Right renal pelvis (tissue), 4 donors: ENCODE data around the gene LARP1. TPM values are rescaled to one million over a fixed set of nuclear protein-coding genes. Genes with fewer than 3 reads are reported as not detected.
A peak's percentile ranks its signal among the peaks of the same experiment; 100 is the strongest.
"Not testable (repeated sequence)": the region's sequence is repeated elsewhere in the genome, so short reads cannot be mapped to it uniquely, and the experiment has no call there.

Experiments
- DNase-seq, 4 donors: peaks; one replicate each; pipeline ENCODE4 v3.0.0-alpha.2; 2013; ENCODE audit warnings: low read depth in 4 of 4, low spot score in 3 of 4, missing footprints in 1 of 4
- polyA plus RNA-seq, 4 donors: library from polyadenylated mRNA; unstranded; fragments of 120-200 nt; gene quantifications; one replicate each; pipeline ENCODE4 v1.2.1, GENCODE V29; 2013; ENCODE audit not compliant: insufficient read length in 4 of 4

LARP1 gene
- polyA plus RNA-seq, 4 donors = 130 to 147 (median 138) TPM

GRCh38 chr5:154734370-154735248, 20.6 kb upstream of the LARP1 start:
- no peak for DNase-seq

- not testable (repeated sequence) for DNase-seq
Measured at GRCh38 chr5:154735362-154735761, 19.8 kb upstream of the LARP1 start.

DNA sequence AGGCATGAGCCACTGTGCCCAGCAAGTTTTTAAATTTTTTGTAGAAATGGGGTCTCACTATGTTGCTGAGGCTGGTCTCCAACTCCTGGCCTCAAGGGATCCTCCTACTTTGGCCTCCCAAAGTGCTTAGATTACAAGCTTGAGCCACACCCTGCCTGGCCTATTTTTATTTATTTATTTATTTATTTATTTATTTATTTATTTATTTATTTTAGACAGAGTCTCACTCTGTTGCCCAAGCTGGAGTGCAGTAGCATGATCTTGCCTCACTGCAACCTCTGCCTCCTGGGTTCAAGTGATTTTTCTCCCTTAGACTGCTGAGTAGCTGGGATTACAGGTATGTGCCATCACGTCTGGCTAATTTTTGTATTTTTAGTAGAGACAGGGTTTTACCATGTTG, 18.8 kb upstream of the LARP1 start:
- not testable (repeated sequence) for DNase-seq

DNA sequence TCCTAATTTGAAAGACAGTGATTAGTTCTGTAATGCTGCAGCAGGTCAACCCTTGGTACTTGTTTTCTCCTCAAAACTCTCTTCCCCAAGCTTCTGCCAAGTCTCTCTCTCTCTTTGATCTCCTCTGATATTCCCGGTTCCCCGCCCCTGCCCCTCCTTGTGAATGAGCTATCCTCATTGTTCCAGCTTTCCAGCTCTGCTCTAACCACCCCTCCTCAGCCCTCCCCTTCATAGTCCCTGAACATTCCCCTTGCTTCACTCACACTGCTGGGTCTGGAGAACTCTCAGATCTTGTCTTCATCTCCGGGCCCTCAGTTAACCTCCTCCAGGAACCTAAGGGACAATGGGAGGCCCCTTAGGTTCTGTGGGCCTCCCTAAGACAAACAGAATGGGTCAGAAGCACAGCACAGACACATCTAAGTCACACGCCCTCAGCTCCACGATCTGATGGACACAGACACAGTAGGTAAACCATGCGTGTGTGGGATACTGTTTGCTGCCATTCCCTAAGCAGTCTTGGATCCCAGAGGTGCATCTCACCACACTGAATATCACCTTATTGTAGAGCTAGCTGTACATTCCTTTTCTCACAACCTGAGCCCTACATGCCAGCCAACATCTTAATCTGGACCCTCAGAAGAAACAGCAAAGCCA, 17.4 kb upstream of the LARP1 start:
- no peak for DNase-seq

- DNase-seq = no peak
Measured at GRCh38 chr5:154740483-154740882, 14.7 kb upstream of the LARP1 start.

DNA sequence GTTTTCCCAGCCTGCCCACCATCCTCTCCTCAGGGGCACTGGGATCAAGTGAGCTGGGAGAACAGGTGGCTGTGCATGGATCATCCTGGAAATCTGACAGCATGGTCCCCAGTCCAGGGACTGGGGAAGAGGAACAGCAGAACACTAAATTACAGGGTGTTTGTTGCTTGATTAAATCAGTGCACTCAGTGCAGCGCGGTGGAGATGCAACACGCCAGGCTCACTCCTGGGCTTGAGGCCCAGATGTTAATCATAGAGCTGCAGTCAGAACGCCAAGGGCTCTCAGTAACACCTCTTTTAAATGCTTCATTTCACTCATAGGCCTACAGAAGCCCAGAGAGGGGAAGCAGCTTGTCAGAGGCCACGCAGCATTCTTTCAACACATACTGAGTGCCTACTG, 14.2 kb upstream of the LARP1 start:
- no peak for DNase-seq

DNA sequence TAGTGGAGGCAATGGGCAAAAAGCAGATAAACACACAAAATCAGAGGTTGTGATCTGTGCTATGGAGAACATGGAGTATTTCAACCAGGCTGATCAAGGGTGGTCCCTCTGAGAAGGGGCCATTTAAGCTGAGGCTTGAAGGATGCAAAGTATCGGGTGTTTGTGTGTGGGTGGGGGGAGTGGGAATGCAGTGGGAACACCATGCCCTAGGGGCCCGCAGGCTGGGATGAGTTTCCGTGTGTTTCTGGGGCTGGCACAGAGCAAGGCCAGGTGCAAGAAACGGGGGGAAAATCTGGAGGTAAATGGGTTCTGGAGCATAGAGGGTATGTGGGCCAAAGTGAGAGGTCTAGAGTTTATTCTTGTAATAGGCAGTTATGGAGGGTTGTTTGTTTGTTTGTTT, 13.8 kb upstream of the LARP1 start:
- no peak for DNase-seq

DNA sequence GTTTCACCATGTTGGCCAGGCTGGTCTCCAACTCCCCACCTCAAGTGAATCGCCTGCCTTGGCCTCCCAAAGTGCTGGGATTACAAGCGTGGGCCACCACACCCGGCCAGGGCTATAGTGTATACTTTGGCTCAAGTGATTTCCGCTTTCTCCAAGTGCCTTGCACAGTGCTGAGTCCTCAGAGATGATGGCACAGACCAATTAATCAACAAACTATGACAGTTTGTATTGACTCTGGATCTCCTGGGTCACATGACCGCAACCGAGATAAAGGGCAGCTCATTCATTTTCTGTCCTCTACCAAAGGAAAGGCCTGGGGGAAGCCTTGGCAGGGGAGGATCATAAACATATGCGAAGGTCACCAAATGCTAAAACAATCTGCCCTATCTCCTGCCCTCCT, 11.4 kb upstream of the LARP1 start:
- DNase-seq = no peak

- DNase-seq = no peak
Measured at GRCh38 chr5:154745349-154745748, 9.8 kb upstream of the LARP1 start.

GRCh38 chr5:154749491-154749890, 5.7 kb upstream of the LARP1 start:
- DNase-seq = no peak

GRCh38 chr5:154750641-154751040, 4.5 kb upstream of the LARP1 start:
- not testable (repeated sequence) for DNase-seq

GRCh38 chr5:154751854-154752253, 3.3 kb upstream of the LARP1 start:
- DNase-seq = no peak

DNA sequence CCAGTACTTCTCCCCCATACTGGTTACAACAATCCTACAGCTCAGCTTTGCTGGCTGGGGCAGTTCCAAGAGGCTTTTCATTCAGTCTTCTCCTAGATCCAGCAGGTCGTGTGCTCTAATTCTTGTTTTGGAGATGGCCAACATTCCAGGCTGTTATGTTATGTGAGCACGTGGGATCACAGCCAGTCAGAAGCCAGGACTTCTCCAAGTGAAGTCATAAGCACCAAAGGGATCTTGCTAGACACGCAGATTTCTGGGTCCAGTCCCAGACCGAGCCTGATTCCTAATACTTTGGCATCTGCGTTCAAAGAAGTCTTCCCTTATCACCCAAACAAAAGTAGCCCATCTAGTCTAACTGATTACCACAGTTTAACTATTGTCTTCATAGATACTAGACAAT, 1.4 kb upstream of the LARP1 start:
- no peak for DNase-seq

DNA sequence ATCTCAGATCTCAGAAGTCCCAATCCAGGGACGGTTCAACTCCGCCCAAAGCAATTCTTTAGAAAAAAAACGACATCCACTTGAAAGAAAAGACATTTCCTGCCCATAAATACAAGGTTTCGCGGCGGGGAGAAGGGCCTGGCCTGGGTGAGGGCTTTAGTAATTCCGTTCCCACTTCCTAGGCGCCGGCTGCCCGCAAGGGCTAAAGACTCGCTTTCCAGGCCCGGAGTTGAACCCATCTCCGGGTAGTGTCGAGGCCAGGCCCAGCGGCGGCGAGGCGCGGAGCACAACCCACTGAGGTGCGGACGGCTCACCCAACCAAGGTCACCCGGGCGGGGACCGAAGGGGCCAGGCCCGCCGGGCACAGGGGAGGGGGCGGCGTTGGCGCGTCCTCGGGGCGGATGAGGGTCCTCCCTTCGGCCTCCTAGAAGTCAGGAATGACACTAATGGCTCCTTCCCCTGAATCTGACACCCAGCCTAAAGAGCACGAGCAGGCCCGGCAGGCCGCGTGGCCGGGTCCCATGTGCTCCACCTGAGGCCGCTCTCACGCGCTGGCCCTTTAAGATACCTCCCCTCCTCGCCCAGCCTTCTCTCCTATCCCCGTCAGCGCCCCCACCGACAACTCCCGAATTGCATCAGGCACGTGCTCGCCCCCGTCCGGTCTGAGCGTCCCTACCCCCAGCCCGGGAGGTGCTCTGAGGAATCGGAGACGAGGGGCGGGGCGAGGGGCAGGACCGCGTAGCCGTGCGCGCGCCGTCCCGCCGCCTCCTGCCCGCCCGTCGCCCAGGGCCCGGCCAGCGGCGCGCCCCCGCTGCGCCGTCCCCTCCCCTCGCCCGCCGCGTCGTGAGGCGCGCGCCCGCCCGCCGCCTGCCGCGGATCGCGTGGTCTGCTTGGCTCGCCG, 467 bp upstream of the LARP1 start:
- DNase-seq = peak; percentile 95 to 99 (median 98)

DNA sequence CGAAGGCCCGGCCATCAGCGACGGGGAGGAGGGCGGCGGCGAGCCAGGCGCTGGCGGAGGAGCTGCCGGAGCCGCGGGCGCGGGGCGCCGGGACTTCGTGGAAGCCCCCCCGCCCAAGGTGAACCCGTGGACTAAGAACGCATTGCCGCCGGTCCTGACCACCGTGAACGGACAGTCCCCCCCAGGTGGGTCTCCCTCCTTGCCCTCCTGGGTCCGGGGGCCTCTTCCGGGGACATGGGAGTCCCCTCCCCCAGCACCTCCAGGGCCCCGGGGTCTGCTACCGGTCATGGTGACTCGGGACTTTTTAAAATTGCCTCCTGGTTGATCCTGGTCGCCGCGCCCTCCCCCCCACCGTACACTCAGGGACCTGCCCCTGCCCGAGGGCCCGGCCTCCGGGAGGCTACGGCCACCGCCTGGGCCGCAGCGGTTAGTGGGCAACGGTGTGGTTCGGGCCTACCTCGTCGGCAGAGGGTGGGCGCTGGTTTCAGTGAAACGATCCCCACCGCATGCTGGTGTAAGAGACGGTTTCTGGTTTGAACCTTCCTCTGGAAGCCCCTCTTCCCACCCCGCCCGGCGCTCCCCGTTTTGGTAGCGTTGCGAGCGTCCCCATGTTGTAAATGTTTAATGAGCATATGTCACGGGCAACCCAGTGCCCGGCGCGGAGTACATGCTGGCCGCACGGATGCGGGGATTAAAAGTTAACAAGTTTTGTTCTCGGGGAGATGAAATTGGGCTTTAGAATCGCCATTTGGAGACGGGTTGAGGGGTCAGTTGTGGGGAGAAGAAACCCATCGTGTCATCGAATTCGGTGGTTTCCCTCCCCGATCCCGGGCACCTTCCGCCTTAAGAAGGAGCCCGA, 1.1 kb downstream of the LARP1 start:
- no peak for DNase-seq

- no peak for DNase-seq
Measured at GRCh38 chr5:154756868-154757813, 2.0 kb downstream of the LARP1 start.

- no peak for DNase-seq
Measured at GRCh38 chr5:154757814-154758406, 2.7 kb downstream of the LARP1 start.

DNA sequence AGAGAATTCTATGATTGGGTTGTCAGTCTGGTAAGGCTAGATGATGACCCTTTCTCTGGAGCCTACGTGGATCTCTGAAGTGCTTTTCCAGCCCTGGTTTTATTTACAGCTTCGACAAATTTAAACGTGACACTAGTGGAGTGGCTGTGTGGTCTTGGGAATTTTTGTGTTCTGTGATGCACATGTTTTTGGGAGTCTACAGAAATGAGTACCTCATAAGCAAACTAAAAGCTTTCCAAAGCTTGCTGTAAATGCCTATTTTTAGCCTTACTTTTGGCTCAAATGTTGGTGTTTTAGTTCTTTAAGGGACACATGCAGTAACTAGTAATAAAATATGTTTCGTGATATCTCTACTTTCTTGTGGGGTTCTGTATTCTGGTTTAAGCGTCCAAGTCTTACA, 3.3 kb downstream of the LARP1 start:
- DNase-seq = no peak

DNA sequence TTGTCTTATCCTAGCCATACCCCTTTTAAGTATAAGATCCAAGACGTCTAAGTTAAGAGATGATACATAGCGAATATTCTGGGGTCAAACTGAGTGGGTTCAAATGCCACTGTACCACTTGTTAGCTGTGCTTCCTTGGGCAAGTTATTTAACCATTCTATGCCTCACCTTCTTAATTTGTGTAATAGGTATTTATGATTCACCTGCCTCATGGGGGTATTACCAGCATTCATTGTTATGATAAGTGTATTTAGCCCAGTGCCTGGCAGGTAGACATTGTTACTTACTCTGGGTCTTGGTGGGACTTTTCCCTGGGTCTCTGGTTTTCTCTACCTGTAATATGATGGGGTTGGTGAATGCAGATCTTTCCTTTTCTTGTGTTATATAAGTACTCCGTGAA, 3.8 kb downstream of the LARP1 start:
- DNase-seq = no peak
